ENCODE results near the gene SDR42E1. TPM values are rescaled to one million over a fixed set of nuclear protein-coding genes. Genes with fewer than 3 reads are reported as not detected.

Gene SDR42E1
- total RNA-seq, 1 donor = 1.4 TPM

GRCh38 chr16:81995651-81996050 is 15.6 kb downstream of the SDR42E1 start:
- H3K4me3 ChIP-seq (ENCODE audit: insufficient read depth, low read length) = no peak overlapping the region
- TF ChIP-seq CTCF (IDR thresholded peaks at IDR 0.05; ENCODE audit: extremely low read depth, low read depth, low read length) = no peak
- H2AFZ ChIP-seq (ENCODE audit: low read length) = no peak overlapping the region
- no peak overlapping the region for H3K27ac ChIP-seq (ENCODE audit: low read depth, low read length)
- no peaks in the 10 kb centered on the region for H3K79me2 ChIP-seq (ENCODE audit: insufficient read depth, low read length)
- no peaks in the 10 kb centered on the region for H3K27me3 ChIP-seq (ENCODE audit: insufficient read depth, low read length)
- no peaks in the 10 kb centered on the region for H3K36me3 ChIP-seq (ENCODE audit: insufficient read depth, low read length)
- H3K9me3 ChIP-seq (ENCODE audit: low read depth, low read length) = no peaks in the 10 kb centered on the region
- no peak overlapping the region for H3K4me2 ChIP-seq (ENCODE audit: insufficient read depth, low read length)
- no peaks in the 10 kb centered on the region for H4K20me1 ChIP-seq (ENCODE audit: insufficient read depth, low read length)
- DNase-seq (ENCODE audit: insufficient read length, low spot score, missing footprints) = no peak
- H3K4me1 ChIP-seq (ENCODE audit: insufficient read depth, low read length) = peaks cover 17% of the 10 kb centered on the region

GRCh38 chr16:81994485-81994884 is 16.8 kb downstream of the SDR42E1 start:
- H3K27ac ChIP-seq (ENCODE audit: low read depth, low read length) = no peak overlapping the region
- peaks cover 17% of the 10 kb centered on the region for H3K4me1 ChIP-seq (ENCODE audit: insufficient read depth, low read length)
- TF ChIP-seq CTCF (IDR thresholded peaks at IDR 0.05; ENCODE audit: extremely low read depth, low read depth, low read length) = peak; percentile 31

GRCh38 chr16:81992859-81993258 is 18.4 kb downstream of the SDR42E1 start:
- no peak overlapping the region for H3K27ac ChIP-seq (ENCODE audit: low read depth, low read length)
- no peak overlapping the region for H3K4me2 ChIP-seq (ENCODE audit: insufficient read depth, low read length)
- H3K27me3 ChIP-seq (ENCODE audit: insufficient read depth, low read length) = no peaks in the 10 kb centered on the region
- no peak overlapping the region for H3K4me3 ChIP-seq (ENCODE audit: insufficient read depth, low read length)
- no peak for DNase-seq (ENCODE audit: insufficient read length, low spot score, missing footprints)
- H3K4me1 ChIP-seq (ENCODE audit: insufficient read depth, low read length) = peaks cover 16% of the 10 kb centered on the region
- no peak for TF ChIP-seq CTCF (IDR thresholded peaks at IDR 0.05; ENCODE audit: extremely low read depth, low read depth, low read length)
- no peaks in the 10 kb centered on the region for H3K79me2 ChIP-seq (ENCODE audit: insufficient read depth, low read length)
- H2AFZ ChIP-seq (ENCODE audit: low read length) = no peak overlapping the region
- H4K20me1 ChIP-seq (ENCODE audit: insufficient read depth, low read length) = no peaks in the 10 kb centered on the region
- H3K36me3 ChIP-seq (ENCODE audit: insufficient read depth, low read length) = no peaks in the 10 kb centered on the region
- no peaks in the 10 kb centered on the region for H3K9me3 ChIP-seq (ENCODE audit: low read depth, low read length)

More at GRCh38 chr16:81994485-81994884, 16.8 kb downstream of the SDR42E1 start:
- Histone ChIP-seq H3K4me2 (ENCODE audit: insufficient read depth, low read length) (no peak overlapping the region), H4K20me1 (ENCODE audit: insufficient read depth, low read length) (no peaks in the 10 kb centered on the region), H3K4me3 (ENCODE audit: insufficient read depth, low read length) (no peak overlapping the region), H3K79me2 (ENCODE audit: insufficient read depth, low read length) (no peaks in the 10 kb centered on the region), H3K36me3 (ENCODE audit: insufficient read depth, low read length) (no peaks in the 10 kb centered on the region), H2AFZ (ENCODE audit: low read length) (no peak overlapping the region), H3K27me3 (ENCODE audit: insufficient read depth, low read length) (no peaks in the 10 kb centered on the region), H3K9me3 (ENCODE audit: low read depth, low read length) (no peaks in the 10 kb centered on the region)
- no peak for DNase-seq (ENCODE audit: insufficient read length, low spot score, missing footprints)

- no peaks in the 10 kb centered on the region for H3K36me3 ChIP-seq (ENCODE audit: insufficient read depth, low read length)
- H3K4me1 ChIP-seq (ENCODE audit: insufficient read depth, low read length) = no peaks in the 10 kb centered on the region
- H3K27me3 ChIP-seq (ENCODE audit: insufficient read depth, low read length) = no peaks in the 10 kb centered on the region
- H4K20me1 ChIP-seq (ENCODE audit: insufficient read depth, low read length) = no peaks in the 10 kb centered on the region
- no peaks in the 10 kb centered on the region for H3K79me2 ChIP-seq (ENCODE audit: insufficient read depth, low read length)
- H3K4me3 ChIP-seq (ENCODE audit: insufficient read depth, low read length) = no peak overlapping the region
- no peak overlapping the region for H2AFZ ChIP-seq (ENCODE audit: low read length)
- no peak for DNase-seq (ENCODE audit: insufficient read length, low spot score, missing footprints)
- TF ChIP-seq CTCF (IDR thresholded peaks at IDR 0.05; ENCODE audit: extremely low read depth, low read depth, low read length) = no peak
- no peaks in the 10 kb centered on the region for H3K9me3 ChIP-seq (ENCODE audit: low read depth, low read length)
- no peak overlapping the region for H3K27ac ChIP-seq (ENCODE audit: low read depth, low read length)
- H3K4me2 ChIP-seq (ENCODE audit: insufficient read depth, low read length) = no peak overlapping the region
Observed at GRCh38 chr16:81987706-81988105, 23.6 kb downstream of the SDR42E1 start.
